HCT116 (cell line): ENCODE data around the gene PCNT.

Experiments
- CTCF ChIP-seq, 3 experiments: fragments of 200-600 bp in 1 of 3; sonication (generic) in 1 of 3; IDR thresholded peaks in 2 of 3; conservative IDR thresholded peaks in 1 of 3; 2 replicates each; pipeline ENCODE4 v1.5.1; 2012 to 2017; ENCODE audit warnings: low read depth in 2 of 3, low read length in 2 of 3, antibody characterized with exemption in 1 of 3, borderline replicate concordance in 1 of 3, control low read depth in 1 of 3, mild to moderate bottlenecking in 1 of 3, mixed read lengths in 1 of 3, mixed run types in 1 of 3, moderate library complexity in 1 of 3; ENCODE audit not compliant: insufficient read depth in 1 of 3
- EZH2 ChIP-seq: fragments of 200-600 bp; sonication (generic); IDR thresholded peaks from 2 replicates; pipeline ENCODE4 v1.6.1; 2017; ENCODE audit warnings: antibody characterized with exemption, mixed run types
- FOSL1 ChIP-seq: IDR thresholded peaks from 2 replicates; pipeline ENCODE4 v1.6.1; 2012; ENCODE audit warnings: low read depth
- POLR2A ChIP-seq: IDR thresholded peaks from 2 replicates; pipeline ENCODE4 v1.7.0; 2011; ENCODE audit warnings: borderline replicate concordance; ENCODE audit not compliant: insufficient read depth, insufficient read length; ENCODE audit errors: extremely low read depth
- SIN3A ChIP-seq: IDR thresholded peaks from 2 replicates; pipeline ENCODE4 v1.6.1; 2012; ENCODE audit warnings: low read depth

DNA sequence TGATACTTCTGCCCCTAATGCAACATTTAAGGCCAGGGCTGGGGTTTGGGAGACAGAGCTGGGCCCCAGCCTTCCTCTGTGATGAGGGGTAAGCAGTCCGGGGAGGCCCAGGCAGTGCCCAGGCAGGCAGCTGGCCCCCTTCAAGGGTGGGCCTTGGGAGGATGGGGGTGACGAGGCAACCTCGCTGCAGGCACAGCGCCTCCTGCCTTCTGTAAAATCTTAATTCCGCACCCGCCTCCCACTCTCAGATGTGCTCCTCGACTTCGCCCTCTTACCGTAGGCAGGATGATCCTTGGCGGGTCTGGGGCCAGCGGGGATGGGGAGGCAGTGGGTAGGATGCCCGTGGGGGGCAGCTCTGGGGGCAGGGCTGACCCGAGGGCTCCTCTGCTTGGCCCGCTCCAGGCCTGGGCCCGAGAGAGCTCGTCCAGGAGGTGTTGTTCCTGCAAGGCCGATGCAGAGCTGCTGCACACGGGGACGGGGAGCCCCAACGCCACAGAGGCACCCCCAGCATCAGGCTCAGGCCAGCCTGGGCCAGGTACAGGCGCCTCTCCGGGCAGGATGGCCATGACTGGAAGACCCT is 9.4 kb upstream of the PCNT start:
- TF ChIP-seq CTCF (IDR thresholded peaks at IDR 0.05 in 2 of 3, conservative IDR thresholded peaks at IDR 0.05 in 1 of 3; ENCODE audit: borderline replicate concordance in 1 of 3, insufficient read depth in 1 of 3, low read depth in 2 of 3, low read length in 2 of 3) (peak in 1 of 3 experiments; percentile 22; a peak in 1 of 6 replicates), FOSL1 (no peak), SIN3A (no peak), EZH2 (no peak), POLR2A (no peak)
